Mononuclear cell (primary cell): ENCODE measurements around the gene KLC1. TPM values are rescaled to one million over a fixed set of nuclear protein-coding genes. Genes with fewer than 3 reads are reported as not detected.

Experiments used
- H3K27me3 ChIP-seq: 2 replicates; pipeline ENCODE4 v1.6.0; 2011; ENCODE audit warnings: low read length, control low read depth; ENCODE audit not compliant: insufficient read depth
- H3K4me1 ChIP-seq: 2 replicates; pipeline ENCODE4 v1.5.1; 2011; ENCODE audit warnings: mild to moderate bottlenecking, low read length, control low read depth; ENCODE audit not compliant: insufficient read depth
- H3K4me3 ChIP-seq: 2 replicates; pipeline ENCODE4 v1.5.1; 2011; ENCODE audit warnings: mild to moderate bottlenecking, low read length, moderate library complexity
- H3K9me3 ChIP-seq: 2 replicates; pipeline ENCODE4 v1.5.1; 2011; ENCODE audit warnings: low read depth, mild to moderate bottlenecking, control low read depth, low read length
- total RNA-seq: library from RNA; depleted of rRNA; stranded (reverse); fragments of >200 nt; gene quantifications from one replicate; pipeline ENCODE4 v1.2.3, GENCODE V29; 2012

KLC1 gene
- total RNA-seq, 1 donor = 127 TPM

GRCh38 chr14:103706551-103707328 lies 77.7 kb downstream of the KLC1 start:
- no peaks in the 10 kb centered on the region for H3K9me3 ChIP-seq

GRCh38 chr14:103707329-103708263 lies 78.6 kb downstream of the KLC1 start:
- H3K4me3 ChIP-seq = no peak overlapping the region
- H3K4me1 ChIP-seq = no peaks in the 10 kb centered on the region
- H3K9me3 ChIP-seq = no peaks in the 10 kb centered on the region
- no peaks in the 10 kb centered on the region for H3K27me3 ChIP-seq

More at GRCh38 chr14:103706551-103707328, 77.7 kb downstream of the KLC1 start:
- H3K27me3 ChIP-seq = no peaks in the 10 kb centered on the region
- H3K4me1 ChIP-seq = no peaks in the 10 kb centered on the region
- H3K4me3 ChIP-seq = no peak overlapping the region

GRCh38 chr14:103708750-103709187 lies 79.8 kb downstream of the KLC1 start:
- no peaks in the 10 kb centered on the region for H3K4me1 ChIP-seq
- no peak overlapping the region for H3K4me3 ChIP-seq
- H3K27me3 ChIP-seq = no peaks in the 10 kb centered on the region
- no peaks in the 10 kb centered on the region for H3K9me3 ChIP-seq

- H3K4me3 ChIP-seq = no peak overlapping the region
- H3K9me3 ChIP-seq = no peaks in the 10 kb centered on the region
- H3K4me1 ChIP-seq = peaks cover 10% of the 10 kb centered on the region
- H3K27me3 ChIP-seq = no peaks in the 10 kb centered on the region
Measured at GRCh38 chr14:103709814-103710213, 80.8 kb downstream of the KLC1 start.

GRCh38 chr14:103710771-103711377 lies 81.9 kb downstream of the KLC1 start:
- Histone ChIP-seq H3K9me3 (no peaks in the 10 kb centered on the region), H3K4me3 (no peak overlapping the region), H3K4me1 (peaks cover 12% of the 10 kb centered on the region), H3K27me3 (no peaks in the 10 kb centered on the region)

- no peaks in the 10 kb centered on the region for H3K27me3 ChIP-seq
- peaks cover 18% of the 10 kb centered on the region for H3K4me1 ChIP-seq
- no peaks in the 10 kb centered on the region for H3K9me3 ChIP-seq
- H3K4me3 ChIP-seq = no peak overlapping the region
Measured at GRCh38 chr14:103711516-103712431, 82.8 kb downstream of the KLC1 start.

GRCh38 chr14:103712633-103713247 lies 83.7 kb downstream of the KLC1 start:
- no peaks in the 10 kb centered on the region for H3K27me3 ChIP-seq
- no peak overlapping the region for H3K4me3 ChIP-seq
- H3K4me1 ChIP-seq = peaks cover 22% of the 10 kb centered on the region
- no peaks in the 10 kb centered on the region for H3K9me3 ChIP-seq

- H3K9me3 ChIP-seq = no peaks in the 10 kb centered on the region
- H3K4me1 ChIP-seq = peaks cover 22% of the 10 kb centered on the region
- no peaks in the 10 kb centered on the region for H3K27me3 ChIP-seq
- H3K4me3 ChIP-seq = no peak overlapping the region
Measured at GRCh38 chr14:103713304-103714062, 84.5 kb downstream of the KLC1 start.

GRCh38 chr14:103714063-103714724 lies 85.2 kb downstream of the KLC1 start:
- Histone ChIP-seq H3K27me3 (no peaks in the 10 kb centered on the region), H3K9me3 (no peaks in the 10 kb centered on the region), H3K4me3 (no peak overlapping the region), H3K4me1 (peaks cover 22% of the 10 kb centered on the region)

GRCh38 chr14:103715052-103716000 lies 86.3 kb downstream of the KLC1 start, which contains the start of the genes XRCC3 and ZFYVE21:
Gene XRCC3 (minus strand): TSS chr14:103715451. CDS start chr14:103711087, 4,364 bp downstream.
Gene ZFYVE21 (plus strand): TSS chr14:103715810. CDS start chr14:103715842, 32 bp downstream.
- peaks cover 22% of the 10 kb centered on the region for H3K4me1 ChIP-seq
- peak within 1 kb of the TSS; percentile 58 for H3K4me3 ChIP-seq
- H3K9me3 ChIP-seq = no peaks in the 10 kb centered on the region
- no peaks in the 10 kb centered on the region for H3K27me3 ChIP-seq

- Histone ChIP-seq H3K4me1 (peaks cover 22% of the 10 kb centered on the region), H3K4me3 (peak overlapping the region; percentile 58)
Measured at GRCh38 chr14:103716091-103716801, 87.2 kb downstream of the KLC1 start.

More at GRCh38 chr14:103716091-103716801, 87.2 kb downstream of the KLC1 start:
- no peaks in the 10 kb centered on the region for H3K9me3 ChIP-seq
- no peaks in the 10 kb centered on the region for H3K27me3 ChIP-seq
